Transverse colon (tissue), 4 donors: ENCODE measurements around the gene PACS2. TPM values are rescaled to one million over a fixed set of nuclear protein-coding genes. Genes with fewer than 3 reads are reported as not detected.

ENCODE experiments used
- DNase-seq: peaks from one replicate; pipeline ENCODE4 v3.0.0-alpha.2; 2019
- H3K27ac ChIP-seq, 4 donors: fragments of 200-600 bp; sonication (generic); 2 replicates each; pipeline ENCODE4 v1.5.1; 2016 to 2018; ENCODE audit warnings: inconsistent platforms in 4 of 4
- H3K27me3 ChIP-seq: fragments of 200-600 bp; sonication (generic); 2 replicates; pipeline ENCODE4 v1.5.1; 2017; ENCODE audit warnings: inconsistent platforms
- H3K36me3 ChIP-seq, 4 donors: fragments of 200-600 bp; sonication (generic); 2 replicates each; pipeline ENCODE4 v1.5.1; 2017 to 2019; ENCODE audit warnings: inconsistent platforms in 4 of 4
- H3K4me1 ChIP-seq, 4 donors: fragments of 200-600 bp; sonication (generic); 2 replicates each; pipeline ENCODE4 v1.5.1; 2017 to 2020; ENCODE audit warnings: inconsistent platforms in 4 of 4
- H3K4me3 ChIP-seq, 4 donors: fragments of 200-600 bp; sonication (generic); 1 replicate in 1 of 4; 2 replicates in 3 of 4; pipeline versions ENCODE4 v1.5.1 to v1.6.1; 2017 to 2019; ENCODE audit warnings: inconsistent platforms in 4 of 4
- H3K9me3 ChIP-seq, 2 donors: fragments of 200-600 bp; sonication (generic); 2 replicates each; pipeline ENCODE4 v1.5.1; 2017 to 2019; ENCODE audit warnings: inconsistent platforms in 2 of 2
- CTCF ChIP-seq, 5 experiments: fragments of 200-600 bp in 3 of 5; fragments of 450-650 bp in 2 of 5; sonication (generic) in 3 of 5; IDR thresholded peaks; 1 replicate in 2 of 5; 2 replicates in 3 of 5; pipeline ENCODE4 v1.5.1; 2016 to 2017; ENCODE audit warnings: antibody characterized with exemption in 5 of 5, inconsistent platforms in 3 of 5, mild to moderate bottlenecking in 2 of 5, moderate library complexity in 1 of 5
- EP300 ChIP-seq: sonication (generic); formaldehyde crosslinking; IDR thresholded peaks from one replicate; pipeline ENCODE4 v1.6.1; 2017; ENCODE audit warnings: antibody characterized with exemption, low read depth
- POLR2A ChIP-seq: fragments of 450-650 bp; IDR thresholded peaks from one replicate; pipeline ENCODE4 v1.6.1; 2016; ENCODE audit warnings: antibody characterized with exemption, mild to moderate bottlenecking, moderate library complexity
- POLR2AphosphoS5 ChIP-seq, 3 donors: sonication (generic); formaldehyde crosslinking; IDR thresholded peaks; one replicate each; pipeline ENCODE4 v1.6.1; 2016; ENCODE audit warnings: antibody characterized with exemption in 3 of 3
- WGBS, 2 donors: methylation state at CpG; one replicate each; pipeline ENCODE4 v1.1.5; 2018; ENCODE audit warnings: low coverage in 1 of 2; 5-methylcytosine and 5-hydroxymethylcytosine counted together
- in situ Hi-C, 4 donors: fragments of 200-750 bp; cut with MboI; loops; one replicate each; pipeline versions ENCODE4 v1.15.0 to v1.15.1; 2017; ENCODE audit warnings: low sequenced_read_pairs in 3 of 4, low pct_ligation_motif_present in 1 of 4, low pct_unique_long_range_greater_than_20kb in 1 of 4
- intact Hi-C: fragments of 100-400 bp; cut with DNase I; formaldehyde crosslinking; loops from one replicate; pipeline ENCODE4 v1.15.1; 2023; ENCODE audit warnings: low total_unique reads
- total RNA-seq, 4 donors: library from RNA; depleted of rRNA; stranded (reverse); fragments of >200 nt; gene quantifications; one replicate each; pipeline ENCODE4 v1.1.0, GENCODE V29; 2016

The PACS2 gene
- total RNA-seq, 4 donors from 2014 or later = 63.0 to 249 (median 135) TPM

GRCh38 chr14:105420974-105421674, 106.6 kb downstream of the PACS2 start:
- TF ChIP-seq POLR2AphosphoS5 (IDR thresholded peaks at IDR 0.05) (no peak), POLR2A (no peak), EP300 (no peak), CTCF (IDR thresholded peaks at IDR 0.05) (no peak)
- 48% methylated on average over 17 of the region's 23 CpGs; no CpG with 5 or more reads in 1 of the 2 donors for WGBS, 2 donors
- H3K27ac ChIP-seq = peak overlapping the region; percentile 63 to 78 (median 72)
- peaks cover 23 to 39% (median 32%) of the 10 kb centered on the region in 4 donors for H3K4me1 ChIP-seq
- no peaks in the 10 kb centered on the region for H3K36me3 ChIP-seq
- no peaks in the 10 kb centered on the region for H3K27me3 ChIP-seq
- no peaks in the 10 kb centered on the region for H3K9me3 ChIP-seq
- DNase-seq = no peak
- in situ Hi-C loops = no loop called here
- intact Hi-C loops = no loop called here
- peak overlapping the region; percentile 48 to 82 (median 69) for H3K4me3 ChIP-seq

- H3K27ac ChIP-seq = peak overlapping the region in 3 of 4 donors; percentile 63 to 78 (median 75)
- DNase-seq = no peak
- H3K27me3 ChIP-seq = no peaks in the 10 kb centered on the region
Measured at GRCh38 chr14:105421723-105422615, 107.4 kb downstream of the PACS2 start.

GRCh38 chr14:105422695-105423487, 108.3 kb downstream of the PACS2 start:
- Histone ChIP-seq H3K36me3 (no peaks in the 10 kb centered on the region), H3K4me1 (peaks cover 23 to 36% (median 31%) of the 10 kb centered on the region in 4 donors), H3K27me3 (no peaks in the 10 kb centered on the region), H3K4me3 (no peak overlapping the region), H3K9me3 (no peaks in the 10 kb centered on the region), H3K27ac (no peak overlapping the region)
- DNase-seq = no peak
- TF ChIP-seq POLR2AphosphoS5 (IDR thresholded peaks at IDR 0.05) (no peak), POLR2A (no peak), EP300 (no peak), CTCF (IDR thresholded peaks at IDR 0.05) (no peak)
- intact Hi-C loops = no loop called here
- in situ Hi-C loops = no loop called here
- WGBS, 2 donors = 85 to 95% methylated on average over 4 to 21 of the region's 21 CpGs

More at GRCh38 chr14:105421723-105422615, 107.4 kb downstream of the PACS2 start:
- no peaks in the 10 kb centered on the region for H3K36me3 ChIP-seq
- H3K4me3 ChIP-seq = no peak overlapping the region
- in situ Hi-C loops = no loop called here
- TF ChIP-seq POLR2AphosphoS5 (IDR thresholded peaks at IDR 0.05) = no peak
- TF ChIP-seq CTCF (IDR thresholded peaks at IDR 0.05) = no peak
- TF ChIP-seq EP300 = no peak
- no peak for TF ChIP-seq POLR2A
- intact Hi-C loops = no loop called here
- 59% methylated on average over 32 of the region's 32 CpGs; no CpG with 5 or more reads in 1 of the 2 donors for WGBS, 2 donors
- no peaks in the 10 kb centered on the region for H3K9me3 ChIP-seq
- H3K4me1 ChIP-seq = peaks cover 23 to 39% (median 32%) of the 10 kb centered on the region in 4 donors
